Ishikawa (cell line): Measurements from ENCODE around the gene BRCA1.

ENCODE experiments used
- CEBPB ChIP-seq: IDR thresholded peaks from 2 replicates; pipeline ENCODE4 v1.6.1; 2012
- CREB1 ChIP-seq: IDR thresholded peaks from 2 replicates; pipeline ENCODE4 v1.6.1; 2012; ENCODE audit warnings: low read depth
- EGR1 ChIP-seq: IDR thresholded peaks from 2 replicates; pipeline ENCODE4 v1.6.1; 2012
- EP300 ChIP-seq: IDR thresholded peaks from 2 replicates; pipeline ENCODE4 v1.6.1; 2012; ENCODE audit warnings: borderline replicate concordance
- FOXM1 ChIP-seq: IDR thresholded peaks from 2 replicates; pipeline ENCODE4 v1.6.1; 2012; ENCODE audit warnings: low read depth, borderline replicate concordance
- MAX ChIP-seq: IDR thresholded peaks from 2 replicates; pipeline ENCODE4 v1.6.1; 2012
- NFIC ChIP-seq: IDR thresholded peaks from 2 replicates; pipeline ENCODE4 v1.6.1; 2012
- RAD21 ChIP-seq: IDR thresholded peaks from 2 replicates; pipeline ENCODE4 v1.6.1; 2012; ENCODE audit warnings: low read depth
- REST ChIP-seq: IDR thresholded peaks from 2 replicates; pipeline ENCODE4 v1.6.1; 2012; ENCODE audit warnings: low read depth, mild to moderate bottlenecking
- TAF1 ChIP-seq: IDR thresholded peaks from 2 replicates; pipeline ENCODE4 v1.6.1; 2012; ENCODE audit warnings: low read depth, mild to moderate bottlenecking
- TCF12 ChIP-seq: IDR thresholded peaks from 2 replicates; pipeline ENCODE4 v1.6.1; 2012; ENCODE audit warnings: low read depth
- TEAD4 ChIP-seq: IDR thresholded peaks from 2 replicates; pipeline ENCODE4 v1.6.1; 2012
- USF1 ChIP-seq: IDR thresholded peaks from 2 replicates; pipeline ENCODE4 v1.6.1; 2012
- YY1 ChIP-seq: IDR thresholded peaks from 2 replicates; pipeline ENCODE4 v1.6.1; 2012; ENCODE audit warnings: low read depth
- ZBTB7A ChIP-seq: IDR thresholded peaks from 2 replicates; pipeline ENCODE4 v1.6.1; 2012; ENCODE audit warnings: low read depth

BRCA1 gene

GRCh38 chr17:43025290-43025657 lies 99.9 kb downstream of the BRCA1 start:
- no peak for TF ChIP-seq NFIC
- TF ChIP-seq RAD21: no peak
- no peak; the same call in 1 of the 2 replicates for TF ChIP-seq ZBTB7A
- TF ChIP-seq YY1: no peak
- no peak for TF ChIP-seq USF1
- TF ChIP-seq TAF1: no peak
- TF ChIP-seq CREB1: no peak
- TF ChIP-seq FOXM1: no peak
- no peak for TF ChIP-seq EGR1
- no peak for TF ChIP-seq TCF12
- TF ChIP-seq MAX: no peak
- TF ChIP-seq CEBPB: no peak

- TF ChIP-seq USF1: no peak; the same call in 1 of the 2 replicates
- TF ChIP-seq EGR1: peak; percentile 76
- peak; percentile 48; the same call in 1 of the 2 replicates for TF ChIP-seq TCF12
- TF ChIP-seq CREB1: no peak
- peak; percentile 85; the same call in 1 of the 2 replicates for TF ChIP-seq ZBTB7A
- no peak for TF ChIP-seq YY1
- no peak for TF ChIP-seq CEBPB
- no peak; the same call in 1 of the 2 replicates for TF ChIP-seq NFIC
- peak; percentile 41; the same call in 1 of the 2 replicates for TF ChIP-seq TAF1
- no peak for TF ChIP-seq TEAD4
- no peak for TF ChIP-seq FOXM1
- peak; percentile 84 for TF ChIP-seq RAD21
- TF ChIP-seq MAX: peak; percentile 68
- TF ChIP-seq REST: no peak
- TF ChIP-seq EP300: peak; percentile 4; the same call in 1 of the 2 replicates
Observed at GRCh38 chr17:43024407-43025289, 100.5 kb downstream of the BRCA1 start, which contains the start of gene RND2. Gene RND2 (plus strand): TSS chr17:43025231. CDS start chr17:43025348, 117 bp downstream.

GRCh38 chr17:43021741-43022512 lies 103.2 kb downstream of the BRCA1 start, which contains the start of gene VAT1:
Gene VAT1 (minus strand): TSS chr17:43022385. CDS start chr17:43022322, 63 bp downstream.
- TF ChIP-seq ZBTB7A (peak; percentile 95), TAF1 (peak; percentile 62), MAX (peak; percentile 66), FOXM1 (no peak), USF1 (no peak), EGR1 (peak; percentile 71), TCF12 (0 out of 2 replicates have a peak, but pooled peaks have one; percentile 12)

- TF ChIP-seq USF1: peak; percentile 80
- no peak for TF ChIP-seq ZBTB7A
- TF ChIP-seq CEBPB: no peak
- no peak for TF ChIP-seq EP300
- TF ChIP-seq TEAD4: 0 out of 2 replicates have a peak, but pooled peaks have one; percentile 3
- TF ChIP-seq TAF1: no peak
- TF ChIP-seq YY1: no peak
Observed at GRCh38 chr17:43020789-43021740, 104.1 kb downstream of the BRCA1 start.
